Natural killer cell (primary cell): Measurements from ENCODE around the gene ARSG. TPM values are rescaled to one million over a fixed set of nuclear protein-coding genes. Genes with fewer than 3 reads are reported as not detected.

Source experiments
- ATAC-seq, 3 donors: fragments of 150-1000 bp in 2 of 3; fragments of 200-7000 bp in 1 of 3; cut with Tn5 transposase; 1 replicate in 1 of 3; 2 replicates in 2 of 3; pipeline ENCODE4 v1.10.0; 2021; ENCODE audit warnings: mild to moderate bottlenecking in 2 of 3, moderate library complexity in 2 of 3
- DNase-seq, 2 donors: peaks; one replicate each; pipeline versions ENCODE4 v3.0.0 to v3.0.0-alpha.2; 2013 to 2021; ENCODE audit warnings: mixed read lengths in 1 of 2
- H3K27ac ChIP-seq: one replicate; pipeline ENCODE4 v1.5.1; 2013; ENCODE audit warnings: mild to moderate bottlenecking, low read length
- H3K27me3 ChIP-seq: one replicate; pipeline ENCODE4 v1.6.1; 2013; ENCODE audit warnings: low read length; ENCODE audit not compliant: control insufficient read depth, insufficient read depth
- H3K36me3 ChIP-seq: one replicate; pipeline ENCODE4 v1.6.1; 2013; ENCODE audit warnings: low read length; ENCODE audit not compliant: control insufficient read depth, insufficient read depth
- H3K4me1 ChIP-seq: one replicate; pipeline ENCODE4 v1.6.1; 2013; ENCODE audit warnings: low read length; ENCODE audit not compliant: control insufficient read depth, insufficient read depth
- H3K4me3 ChIP-seq: one replicate; pipeline ENCODE4 v1.5.1; 2013; ENCODE audit warnings: low read length
- H3K9me3 ChIP-seq: one replicate; pipeline ENCODE4 v1.6.1; 2013; ENCODE audit warnings: low read length; ENCODE audit not compliant: control insufficient read depth, insufficient read depth
- H3K27ac Mint-ChIP-seq, 2 donors: one replicate each; pipeline ENCODE4 v1.8.0; 2022; ENCODE audit warnings: mild to moderate bottlenecking in 2 of 2, mixed read lengths in 2 of 2, moderate library complexity in 1 of 2
- H3K27me3 Mint-ChIP-seq, 2 donors: one replicate each; pipeline ENCODE4 v1.8.0; 2022; ENCODE audit warnings: low read depth in 2 of 2, mixed read lengths in 2 of 2
- H3K36me3 Mint-ChIP-seq: one replicate; pipeline ENCODE4 v1.8.0; 2022; ENCODE audit warnings: mixed read lengths
- H3K4me1 Mint-ChIP-seq, 2 donors: one replicate each; pipeline ENCODE4 v1.8.0; 2022; ENCODE audit warnings: mixed read lengths in 2 of 2
- H3K4me3 Mint-ChIP-seq: one replicate; pipeline ENCODE4 v1.8.0; 2022; ENCODE audit warnings: mild to moderate bottlenecking, moderate library complexity, mixed read lengths
- H3K9me3 Mint-ChIP-seq, 2 donors: one replicate each; pipeline ENCODE4 v1.8.0; 2022; ENCODE audit warnings: mixed read lengths in 2 of 2
- WGBS: methylation state at CpG from one replicate; pipeline ENCODE4 v1.1.7; 2013; ENCODE audit warnings: missing lambda C conversion rate; ENCODE audit not compliant: insufficient coverage; 5-methylcytosine and 5-hydroxymethylcytosine counted together
- intact Hi-C: fragments of 100-400 bp; cut with micrococcal nuclease; formaldehyde crosslinking; loops from one replicate; pipeline ENCODE4 v1.14.2; 2022
- total RNA-seq, 4 donors: library from RNA; stranded (reverse); fragments of 120-200 nt in 1 of 4; gene quantifications; one replicate each; pipeline versions ENCODE4 v1.2.3 to v1.2.4, GENCODE V29; 2013 to 2022
- TF ChIP-seq, protein P1 (sequence below): fragments of 200-600 bp; IDR thresholded peaks from one replicate; pipeline ENCODE4 v1.8.0; 2022; ENCODE audit warnings: antibody characterized with exemption

Gene ARSG
- total RNA-seq, 3 donors from 2014 or later (not counting 1 experiment from before 2014, with no cell fraction given): 34.8 to 52.3 (median 39.3) TPM

DNA sequence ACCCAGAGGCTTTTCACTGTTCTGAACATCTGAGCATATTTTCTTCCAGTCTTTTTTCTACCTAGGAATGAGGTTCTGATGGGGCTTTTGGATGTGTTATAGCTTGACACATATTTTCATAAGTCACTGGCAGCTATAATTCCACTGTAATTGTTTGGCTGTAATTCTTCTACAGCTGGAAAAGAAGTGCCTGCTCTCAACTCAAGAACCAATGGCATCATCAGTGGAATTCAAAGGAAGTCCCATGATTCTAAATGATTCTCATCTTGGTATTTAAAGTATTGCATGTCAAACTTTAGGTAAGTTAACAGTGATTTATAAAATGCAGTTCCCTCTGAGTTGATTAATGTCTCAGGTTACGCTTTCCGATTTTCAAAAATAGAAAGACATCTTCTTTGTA, 149.2 kb downstream of the ARSG start:
- Mint-ChIP-seq H3K9me3 (no peaks in the 10 kb centered on the region), H3K27me3 (no peaks in the 10 kb centered on the region), H3K27ac (peak overlapping the region; percentile 96), H3K4me3 (no peak overlapping the region), H3K36me3 (no peaks in the 10 kb centered on the region), H3K4me1 (peaks cover 52 to 59% of the 10 kb centered on the region in 2 donors)
- no peak overlapping the region for H3K27ac ChIP-seq
- no peak for DNase-seq
- H3K36me3 ChIP-seq: peaks cover 9% of the 10 kb centered on the region
- H3K27me3 ChIP-seq: no peaks in the 10 kb centered on the region
- TF ChIP-seq, protein P1, sequence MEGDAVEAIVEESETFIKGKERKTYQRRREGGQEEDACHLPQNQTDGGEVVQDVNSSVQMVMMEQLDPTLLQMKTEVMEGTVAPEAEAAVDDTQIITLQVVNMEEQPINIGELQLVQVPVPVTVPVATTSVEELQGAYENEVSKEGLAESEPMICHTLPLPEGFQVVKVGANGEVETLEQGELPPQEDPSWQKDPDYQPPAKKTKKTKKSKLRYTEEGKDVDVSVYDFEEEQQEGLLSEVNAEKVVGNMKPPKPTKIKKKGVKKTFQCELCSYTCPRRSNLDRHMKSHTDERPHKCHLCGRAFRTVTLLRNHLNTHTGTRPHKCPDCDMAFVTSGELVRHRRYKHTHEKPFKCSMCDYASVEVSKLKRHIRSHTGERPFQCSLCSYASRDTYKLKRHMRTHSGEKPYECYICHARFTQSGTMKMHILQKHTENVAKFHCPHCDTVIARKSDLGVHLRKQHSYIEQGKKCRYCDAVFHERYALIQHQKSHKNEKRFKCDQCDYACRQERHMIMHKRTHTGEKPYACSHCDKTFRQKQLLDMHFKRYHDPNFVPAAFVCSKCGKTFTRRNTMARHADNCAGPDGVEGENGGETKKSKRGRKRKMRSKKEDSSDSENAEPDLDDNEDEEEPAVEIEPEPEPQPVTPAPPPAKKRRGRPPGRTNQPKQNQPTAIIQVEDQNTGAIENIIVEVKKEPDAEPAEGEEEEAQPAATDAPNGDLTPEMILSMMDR: no peak
- ATAC-seq: no peak
- H3K4me3 ChIP-seq: no peak overlapping the region
- 81% methylated on average over 2 of the region's 2 CpGs for WGBS
- intact Hi-C loops: no loop called here
- no peaks in the 10 kb centered on the region for H3K9me3 ChIP-seq
- peaks cover 36% of the 10 kb centered on the region for H3K4me1 ChIP-seq

DNA sequence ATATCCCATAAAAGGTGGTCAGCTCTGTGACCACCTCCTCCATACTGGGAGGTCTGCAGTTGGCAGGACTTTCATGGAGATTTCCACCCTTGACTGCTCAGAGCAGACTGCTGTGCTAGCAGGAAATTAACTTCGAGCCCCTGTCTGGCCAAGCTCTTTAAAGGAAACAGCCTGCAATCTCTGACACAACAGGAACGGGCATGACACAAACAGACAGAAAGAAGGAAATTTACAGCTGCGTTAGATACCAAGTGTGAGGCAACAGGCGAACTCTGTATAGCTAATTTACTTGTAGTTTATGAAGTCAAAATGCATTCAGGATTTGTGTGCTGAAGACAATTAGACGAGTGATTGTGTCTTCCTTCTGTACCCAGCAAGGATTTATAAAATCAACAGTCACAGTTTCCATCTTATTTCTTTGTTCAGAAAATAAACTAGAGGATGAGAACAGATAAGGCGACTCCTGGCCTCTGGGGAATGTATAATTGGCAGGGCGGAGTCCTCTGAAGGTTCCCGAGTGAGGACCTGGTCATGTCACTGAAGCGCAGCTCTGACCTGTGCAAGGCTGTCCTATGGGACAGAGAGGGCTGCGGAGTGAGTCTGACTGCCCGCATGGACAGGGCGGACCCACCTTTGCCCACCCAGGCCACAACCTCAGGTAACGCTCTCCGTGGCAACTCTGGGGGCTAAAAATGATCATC, 149.9 kb downstream of the ARSG start:
- Histone ChIP-seq H3K36me3 (peaks cover 8% of the 10 kb centered on the region), H3K4me1 (peaks cover 30% of the 10 kb centered on the region), H3K4me3 (no peak overlapping the region), H3K9me3 (no peaks in the 10 kb centered on the region), H3K27me3 (no peaks in the 10 kb centered on the region), H3K27ac (no peak overlapping the region)
- ATAC-seq (no peak), DNase-seq (no peak)
- Mint-ChIP-seq H3K27me3 (no peaks in the 10 kb centered on the region), H3K4me3 (no peak overlapping the region), H3K36me3 (no peaks in the 10 kb centered on the region), H3K9me3 (no peaks in the 10 kb centered on the region), H3K27ac (peak overlapping the region; percentile 96), H3K4me1 (peaks cover 47 to 55% of the 10 kb centered on the region in 2 donors)
- TF ChIP-seq, protein P1: no peak
- intact Hi-C loops: no loop called here
- WGBS: 68% methylated on average over 13 of the region's 14 CpGs

DNA sequence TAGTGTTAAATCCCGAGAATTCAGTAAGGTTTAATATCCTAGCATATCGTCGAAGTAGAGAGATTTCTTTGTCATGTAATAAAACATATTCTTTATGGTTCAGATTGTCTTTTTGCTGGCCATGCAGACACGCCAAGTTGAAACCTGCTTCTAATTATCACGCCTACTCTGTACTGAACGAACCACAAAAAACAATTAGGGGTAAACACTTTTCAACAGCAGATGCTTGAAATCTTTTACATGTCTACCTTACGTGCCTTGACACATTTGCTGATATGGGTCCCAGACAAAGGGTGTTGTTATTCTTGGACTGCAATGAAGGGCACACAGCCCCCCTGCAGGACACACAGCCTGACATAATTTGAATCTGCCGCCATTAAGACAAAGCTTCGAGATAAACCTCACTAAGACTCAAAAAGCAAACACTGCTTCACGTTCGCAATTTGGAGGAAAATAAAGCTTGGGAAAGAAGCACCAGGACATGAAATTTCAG, 152.7 kb downstream of the ARSG start:
- Histone ChIP-seq H3K36me3 (peaks cover 24% of the 10 kb centered on the region), H3K27me3 (no peaks in the 10 kb centered on the region), H3K9me3 (no peaks in the 10 kb centered on the region), H3K27ac (no peak overlapping the region), H3K4me1 (peaks cover 7% of the 10 kb centered on the region), H3K4me3 (no peak overlapping the region)
- no peak for DNase-seq
- Mint-ChIP-seq H3K4me3 (no peak overlapping the region), H3K36me3 (no peaks in the 10 kb centered on the region), H3K27me3 (no peaks in the 10 kb centered on the region), H3K9me3 (no peaks in the 10 kb centered on the region), H3K27ac (no peak overlapping the region), H3K4me1 (peaks cover 19 to 27% of the 10 kb centered on the region in 2 donors)
- WGBS: 88% methylated on average over 10 of the region's 11 CpGs
- ATAC-seq: no peak
- intact Hi-C loops: no loop called here
- TF ChIP-seq, protein P1: no peak

DNA sequence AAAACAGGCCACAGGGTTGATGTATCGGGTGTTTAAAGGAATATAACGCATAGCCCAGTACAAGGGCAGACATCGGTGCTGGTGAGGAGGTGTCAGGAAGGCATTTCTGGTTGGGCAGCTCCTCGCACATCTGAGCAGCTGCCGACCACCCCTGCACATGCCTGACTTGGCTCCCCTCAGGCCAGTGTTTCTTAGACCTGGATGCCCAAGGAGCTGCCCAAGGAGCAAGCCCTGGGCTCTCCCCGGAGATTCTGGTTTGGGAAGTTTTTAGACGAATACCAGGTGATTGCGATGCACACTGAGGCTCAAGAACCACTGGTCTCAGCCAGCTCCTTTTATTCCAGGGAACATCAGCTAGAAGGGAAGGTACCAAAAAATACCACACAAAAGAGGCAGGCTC, 154.4 kb downstream of the ARSG start:
- H3K4me3 Mint-ChIP-seq: no peak overlapping the region
- H3K36me3 ChIP-seq: peaks cover 36% of the 10 kb centered on the region

More for the DNA sequence above, 154.4 kb downstream of the ARSG start:
- H3K4me3 ChIP-seq: no peak overlapping the region
- no peak for ATAC-seq
- peaks cover 7% of the 10 kb centered on the region for H3K4me1 ChIP-seq
- 94% methylated on average over 8 of the region's 8 CpGs for WGBS
- no peaks in the 10 kb centered on the region for H3K9me3 ChIP-seq
- no peak for DNase-seq
- no peaks in the 10 kb centered on the region for H3K9me3 Mint-ChIP-seq
- TF ChIP-seq, protein P1: no peak
- peak overlapping the region in 1 of 2 donors; percentile 37 for H3K27ac Mint-ChIP-seq
- H3K27me3 ChIP-seq: no peaks in the 10 kb centered on the region
- no peaks in the 10 kb centered on the region for H3K27me3 Mint-ChIP-seq
- peaks cover 17% of the 10 kb centered on the region in 2 donors for H3K4me1 Mint-ChIP-seq
- H3K27ac ChIP-seq: no peak overlapping the region
- intact Hi-C loops: no loop called here
- no peaks in the 10 kb centered on the region for H3K36me3 Mint-ChIP-seq
